Measurements from ENCODE around the gene MLX.

GRCh38 chr17:42559075-42559474 is 7.8 kb upstream of the MLX start:
- TF ChIP-seq YY1 (IDR thresholded peaks at IDR 0.05; ENCODE audit: insufficient read depth, insufficient read length), result no peak
- no peak for TF ChIP-seq ZNF274 (IDR thresholded peaks at IDR 0.05; ENCODE audit: low read depth, low read length)
- TF ChIP-seq SUZ12 (IDR thresholded peaks at IDR 0.05; ENCODE audit: extremely low read depth, insufficient read depth, insufficient read length), result no peak

All from NT2/D1 (cell line).